HTR-8/SVneo (cell line): ENCODE results near the gene ZNF385C.

Source experiments
- DNase-seq: peaks from one replicate; pipeline ENCODE4 v3.0.0; 2011; ENCODE audit warnings: low spot score, mixed read lengths; ENCODE audit not compliant: insufficient read length
- FAIRE-seq: peaks from 2 replicates; lab custom pipeline; 2011; peaks lifted over from hg19 to GRCh38; lab: Jason Lieb, UNC

The ZNF385C gene

GRCh38 chr17:42127414-42127813 is 29.1 kb upstream of the ZNF385C start:
- FAIRE-seq (no peak), DNase-seq (no peak)

DNA sequence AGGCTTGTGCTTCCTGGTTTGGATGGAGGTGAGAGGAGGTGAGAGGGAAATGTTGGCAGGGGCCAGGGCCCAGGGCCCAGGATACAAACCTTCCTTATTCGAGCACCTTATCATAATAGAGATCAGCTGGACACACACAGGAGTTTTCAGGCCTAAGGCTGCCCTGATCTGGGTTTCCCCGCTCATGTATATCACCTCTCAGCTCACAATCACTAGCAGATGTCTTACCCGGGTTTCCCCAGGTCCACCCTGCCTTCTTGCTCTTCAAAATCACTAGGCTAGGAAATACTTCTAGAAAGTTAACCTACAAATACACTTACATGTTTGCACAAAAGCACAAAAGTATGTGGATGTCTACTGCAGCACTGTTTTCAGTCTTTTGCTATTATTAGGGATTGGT is 28.6 kb upstream of the ZNF385C start:
- FAIRE-seq: peak; percentile 40

GRCh38 chr17:42125565-42125964 is 27.3 kb upstream of the ZNF385C start:
- no peak for FAIRE-seq

More for the DNA sequence above, 28.6 kb upstream of the ZNF385C start:
- DNase-seq: no peak

DNA sequence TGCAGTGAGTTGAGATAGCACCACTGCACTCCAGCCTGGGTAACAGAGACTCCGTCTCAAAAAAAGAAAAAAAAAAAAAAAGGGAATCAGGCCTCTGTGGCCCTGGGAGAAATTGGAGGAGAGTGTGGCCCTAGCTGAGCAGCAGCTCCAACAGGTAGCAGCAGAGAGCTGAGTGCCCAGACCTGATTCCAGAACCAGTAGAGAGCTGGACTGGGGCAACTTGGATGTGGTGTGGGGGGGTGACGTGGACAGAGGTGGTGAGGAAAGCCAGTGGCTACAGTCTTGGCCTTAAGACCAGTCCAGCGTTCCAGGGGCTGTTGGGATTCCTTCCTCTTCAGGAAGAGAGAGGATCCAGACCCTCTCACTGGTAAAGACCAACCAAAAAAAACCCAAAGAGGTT is 26.0 kb upstream of the ZNF385C start:
- no peak for FAIRE-seq

More at GRCh38 chr17:42125565-42125964, 27.3 kb upstream of the ZNF385C start:
- DNase-seq: no peak

DNA sequence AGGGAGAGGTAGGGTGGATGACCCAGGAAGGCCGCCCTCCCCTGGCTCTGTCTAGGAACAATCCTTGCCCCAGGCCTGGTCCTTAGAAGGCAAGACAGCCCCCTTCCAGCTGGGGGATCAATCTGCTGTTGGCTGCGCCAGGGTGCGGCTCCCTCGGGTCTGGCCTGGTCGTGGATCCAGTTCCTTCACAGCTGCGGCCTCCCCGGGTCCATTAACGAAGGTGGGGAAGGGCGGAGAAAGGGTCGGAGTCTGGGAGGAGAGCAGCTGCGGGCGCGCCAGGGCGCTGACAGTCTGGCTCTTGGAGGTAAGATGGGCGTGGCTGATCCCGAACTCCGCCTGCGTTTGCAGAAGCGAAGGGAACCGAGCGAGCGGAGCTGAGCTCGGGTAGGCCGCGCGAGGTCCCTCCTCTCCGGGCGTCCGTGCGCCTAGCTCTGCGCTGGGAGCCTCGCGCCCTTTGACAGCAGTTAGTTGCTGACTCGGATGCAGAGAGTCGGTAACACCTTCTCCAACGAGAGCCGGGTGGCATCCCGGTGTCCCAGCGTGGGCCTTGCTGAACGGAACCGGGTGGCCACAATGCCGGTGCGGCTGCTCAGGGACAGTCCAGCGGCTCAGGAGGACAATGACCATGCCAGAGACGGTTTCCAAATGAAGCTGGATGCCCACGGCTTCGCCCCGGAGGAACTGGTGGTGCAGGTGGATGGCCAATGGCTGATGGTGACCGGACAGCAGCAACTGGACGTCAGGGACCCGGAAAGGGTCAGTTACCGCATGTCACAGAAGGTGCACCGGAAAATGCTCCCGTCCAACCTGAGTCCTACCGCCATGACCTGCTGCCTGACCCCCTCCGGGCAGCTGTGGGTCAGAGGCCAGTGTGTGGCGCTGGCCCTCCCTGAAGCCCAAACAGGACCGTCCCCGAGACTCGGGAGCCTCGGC is 24.4 kb upstream of the ZNF385C start, which contains the start of gene HSPB9:
TSS of gene HSPB9 (plus strand) at position 434 of the 933 bp plus-strand sequence. CDS start at position 481, 47 bp downstream.
- FAIRE-seq (peak; percentile 33), DNase-seq (no peak)

More for the DNA sequence above, 26.0 kb upstream of the ZNF385C start:
- DNase-seq: no peak

DNA sequence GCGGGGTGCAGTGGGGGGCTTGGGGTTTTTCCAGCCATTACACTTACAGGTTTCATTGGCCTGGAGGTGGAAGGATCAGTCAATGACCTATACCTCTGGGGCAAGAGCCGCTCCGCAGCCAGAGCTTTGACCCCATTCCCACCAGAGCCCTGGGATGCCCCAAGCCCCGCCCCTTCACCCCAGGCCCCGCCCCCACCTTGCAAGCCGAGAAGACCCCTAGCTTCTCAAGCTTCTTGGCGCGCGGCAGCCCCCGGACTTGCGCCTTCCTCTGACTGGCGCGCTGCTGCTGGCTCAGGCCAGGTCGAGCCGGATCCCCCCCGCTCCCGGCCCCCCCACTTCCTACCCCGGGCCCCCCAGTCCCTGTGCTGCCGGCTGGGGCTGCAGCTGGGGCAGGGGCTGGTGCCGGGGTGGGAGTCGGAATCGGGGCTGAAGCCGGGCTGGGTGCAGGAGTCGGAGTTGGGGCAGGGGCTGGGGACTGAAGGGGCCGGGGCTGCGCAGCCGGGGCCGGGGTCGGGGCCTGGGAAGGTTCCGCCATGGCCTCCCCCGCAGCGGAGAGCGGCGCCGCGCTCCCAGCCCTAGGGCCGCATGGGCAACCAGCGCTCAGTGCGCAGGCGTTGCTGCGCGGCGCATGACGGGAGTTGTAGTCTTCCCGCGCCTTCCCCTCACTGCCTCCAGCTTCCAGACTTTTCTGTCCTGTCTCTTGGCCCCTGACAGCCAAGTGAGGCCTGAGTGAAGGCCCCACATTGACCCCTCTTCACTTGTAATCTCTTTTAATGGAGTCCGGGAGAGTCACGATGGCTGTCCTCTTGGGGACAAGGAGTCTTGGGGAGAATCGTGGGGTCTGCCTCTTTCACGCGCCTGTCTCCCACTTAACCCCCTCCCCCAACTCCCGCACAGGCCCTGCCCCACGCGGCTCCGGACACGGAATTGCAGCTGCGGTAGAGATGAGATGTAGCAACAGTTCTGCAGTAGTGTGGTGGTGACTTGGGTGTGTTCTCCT is 22.8 kb upstream of the ZNF385C start, which contains the start of gene KAT2A:
TSS of gene KAT2A (minus strand) at position 598 of the 1,000 bp plus-strand sequence. CDS start at position 535, 63 bp downstream.
- FAIRE-seq (peak; percentile 99), DNase-seq (peak; percentile 99)

DNA sequence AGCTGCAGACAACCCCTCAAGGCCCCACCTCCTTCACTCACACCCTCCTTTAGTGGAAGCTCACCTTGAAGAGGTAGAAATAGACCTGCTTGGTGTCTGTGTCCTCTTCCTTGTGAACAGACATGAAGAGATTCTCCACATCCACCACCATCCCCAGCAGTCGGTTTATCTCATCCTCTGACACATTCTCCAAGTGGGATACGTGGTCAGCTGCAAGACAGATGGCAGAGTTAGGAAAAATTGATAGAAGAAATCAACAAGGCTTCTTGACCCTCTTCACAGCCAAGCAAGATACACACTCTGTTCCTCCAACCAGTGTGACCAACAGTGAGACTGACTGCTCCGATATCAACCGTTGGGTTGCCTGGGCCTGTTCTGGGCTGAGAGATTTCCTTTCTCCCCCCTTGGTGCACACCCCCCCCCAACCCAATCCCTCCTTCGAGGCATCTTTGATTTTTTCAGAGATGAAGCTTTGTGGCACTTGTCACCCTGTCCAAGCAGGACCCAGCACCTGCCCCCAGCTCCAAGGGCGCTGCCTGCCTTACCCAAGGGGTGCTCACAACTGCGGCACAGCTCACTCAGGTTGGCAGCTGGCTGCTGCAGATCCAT is 22.0 kb upstream of the ZNF385C start:
- FAIRE-seq (peak; percentile 68), DNase-seq (no peak)

DNA sequence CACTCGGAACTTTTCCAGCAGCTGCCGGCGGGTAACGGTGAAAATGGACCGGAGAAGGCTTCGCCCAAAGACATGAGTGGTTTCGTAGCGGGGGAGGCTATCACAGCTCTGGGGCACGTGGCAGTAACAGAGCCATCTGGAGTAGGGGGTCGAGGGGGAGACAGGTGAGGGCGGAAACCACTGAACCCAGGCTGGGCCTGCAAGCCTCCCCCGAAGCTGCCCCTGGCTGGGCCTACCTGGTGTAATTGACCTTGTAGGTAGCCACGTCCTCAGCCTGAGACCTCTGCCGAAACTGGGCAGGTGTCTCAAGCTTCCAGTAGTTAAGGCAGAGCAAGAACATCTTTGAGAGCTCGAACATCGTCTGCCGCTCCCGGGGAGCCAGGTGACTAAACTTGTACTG is 21.0 kb upstream of the ZNF385C start:
- FAIRE-seq: no peak
- DNase-seq: no peak

- DNase-seq: no peak
These were observed 20.3 kb upstream of the ZNF385C start for GRCh38 chr17:42118545-42118944.

GRCh38 chr17:42118126-42118510 is 19.8 kb upstream of the ZNF385C start:
- FAIRE-seq (no peak), DNase-seq (no peak)

More at GRCh38 chr17:42118545-42118944, 20.3 kb upstream of the ZNF385C start:
- FAIRE-seq: peak; percentile 70

GRCh38 chr17:42117397-42118125 is 19.3 kb upstream of the ZNF385C start:
- no peak for DNase-seq

GRCh38 chr17:42116705-42117396 is 18.6 kb upstream of the ZNF385C start:
- peak; percentile 90 for FAIRE-seq

More at GRCh38 chr17:42117397-42118125, 19.3 kb upstream of the ZNF385C start:
- FAIRE-seq: no peak

DNA sequence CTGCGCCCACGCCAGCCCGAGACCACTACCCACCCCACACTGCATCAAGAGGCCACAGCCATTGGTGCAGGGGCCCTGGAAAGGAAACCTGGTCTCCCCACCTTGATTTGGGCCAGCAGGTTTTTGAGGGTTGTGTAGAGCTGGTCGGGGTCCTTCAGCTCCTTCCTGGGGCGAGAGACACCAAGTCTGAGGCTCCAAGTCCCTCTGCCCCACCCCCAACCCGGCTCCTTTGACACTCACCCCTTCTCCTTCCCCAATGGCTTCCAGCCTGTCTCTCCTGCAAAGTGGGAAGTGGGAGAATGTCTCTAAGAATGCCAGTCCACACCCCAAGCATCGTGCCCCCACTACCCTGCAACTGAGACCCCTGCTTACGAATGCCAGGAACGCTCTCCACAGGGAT is 15.8 kb upstream of the ZNF385C start:
- FAIRE-seq (no peak), DNase-seq (no peak)

More at GRCh38 chr17:42116705-42117396, 18.6 kb upstream of the ZNF385C start:
- peak; percentile 88 for DNase-seq

- FAIRE-seq (no peak), DNase-seq (no peak)
These were observed 15.2 kb upstream of the ZNF385C start for GRCh38 chr17:42113293-42114069.

DNA sequence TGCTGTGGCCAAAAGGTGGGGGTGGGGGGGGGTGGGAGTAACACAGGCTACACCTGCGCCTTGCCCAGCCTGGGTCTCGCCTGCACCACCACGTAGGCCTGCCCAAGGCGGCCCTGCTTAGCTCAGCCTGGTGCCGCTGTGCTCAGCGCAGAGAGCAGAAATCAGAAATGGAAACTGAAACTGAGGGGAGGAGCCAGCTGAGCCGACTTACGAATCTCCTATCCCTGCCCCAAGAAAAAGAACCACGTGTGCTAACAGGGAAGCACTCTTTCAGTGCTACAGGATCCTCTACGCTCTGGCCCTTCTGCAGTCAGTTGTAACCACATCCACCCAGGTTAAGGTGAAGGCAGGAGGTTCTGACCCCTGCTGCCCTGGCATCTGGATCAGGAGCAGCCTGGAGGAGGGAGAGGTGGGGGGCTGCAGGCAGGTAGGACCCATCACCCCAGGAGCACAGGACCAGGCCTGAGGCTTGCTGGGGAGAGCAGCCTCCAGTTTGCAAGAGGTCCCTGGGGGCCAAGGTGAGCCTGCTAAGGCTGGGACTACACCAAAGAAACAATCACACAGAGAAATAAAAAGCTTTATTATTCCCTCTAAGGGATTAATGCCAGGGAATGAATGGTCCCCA is 14.4 kb upstream of the ZNF385C start, which contains the start of gene DHX58:
TSS of gene DHX58 (minus strand) at position 163 of the 625 bp plus-strand sequence. CDS start 822 bp downstream, outside the sequence.
- FAIRE-seq (no peak), DNase-seq (peak; percentile 41)

- FAIRE-seq (no peak), DNase-seq (no peak)
These were observed 13.7 kb upstream of the ZNF385C start for GRCh38 chr17:42111871-42112551.

DNA sequence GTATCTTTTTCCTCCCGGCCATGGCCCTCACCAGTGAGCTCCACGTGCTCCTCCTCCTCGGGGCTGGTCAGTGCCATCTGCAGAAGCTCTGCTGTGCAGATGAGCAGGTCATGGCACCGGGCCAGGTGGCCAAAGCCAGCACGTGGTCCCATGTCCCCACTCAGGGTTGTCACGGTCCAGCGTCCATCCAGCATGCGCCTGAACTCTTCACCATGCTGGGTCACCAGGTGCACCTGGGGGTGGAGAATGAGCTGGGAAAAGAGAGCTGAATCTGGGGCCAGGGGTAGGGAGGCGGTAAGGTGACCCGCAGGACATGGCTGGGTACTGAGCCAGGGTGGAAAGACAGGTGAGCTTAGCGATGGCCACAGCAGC is 13.0 kb upstream of the ZNF385C start:
- FAIRE-seq: peak; percentile 4
- DNase-seq: no peak
